KMS-11 (cell line): Measurements from ENCODE around the gene TMEM205.
A peak's percentile ranks its signal among the peaks of the same experiment; 100 is the strongest.

Experiments used
- H2AFZ ChIP-seq: fragments of 200-600 bp; sonication (generic); 2 replicates; pipeline ENCODE4 v1.6.1; 2016; ENCODE audit warnings: antibody characterized with exemption, mixed run types, low read depth
- H3K27ac ChIP-seq: fragments of 200-600 bp; sonication (generic); 2 replicates; pipeline ENCODE4 v1.6.1; 2016; ENCODE audit warnings: mild to moderate bottlenecking, mixed run types
- H3K27me3 ChIP-seq: fragments of 200-600 bp; sonication (generic); 2 replicates; pipeline ENCODE4 v1.6.1; 2017; ENCODE audit warnings: mild to moderate bottlenecking, low read depth, mixed run types, moderate library complexity; ENCODE audit not compliant: insufficient read depth
- H3K36me3 ChIP-seq: fragments of 200-600 bp; sonication (generic); 2 replicates; pipeline ENCODE4 v1.6.1; 2017; ENCODE audit warnings: mild to moderate bottlenecking, mixed run types; ENCODE audit not compliant: insufficient read depth
- H3K4me1 ChIP-seq: fragments of 200-600 bp; sonication (generic); 2 replicates; pipeline ENCODE4 v1.6.1; 2016; ENCODE audit warnings: mild to moderate bottlenecking, low read depth, mixed run types; ENCODE audit not compliant: poor library complexity, severe bottlenecking
- H3K4me2 ChIP-seq: fragments of 200-600 bp; sonication (generic); 2 replicates; pipeline ENCODE4 v1.7.0; 2016; ENCODE audit warnings: mild to moderate bottlenecking, mixed run types
- H3K4me3 ChIP-seq: fragments of 200-600 bp; sonication (generic); IDR thresholded peaks from 2 replicates; pipeline ENCODE4 v1.6.1; 2017; ENCODE audit warnings: low read depth, low read length, mixed read lengths; ENCODE audit not compliant: insufficient read depth
- H3K79me2 ChIP-seq: fragments of 200-600 bp; sonication (generic); 2 replicates; pipeline ENCODE4 v1.6.1; 2016; ENCODE audit warnings: low read depth, mixed run types; ENCODE audit not compliant: insufficient read depth
- H3K9ac ChIP-seq: fragments of 200-600 bp; sonication (generic); 2 replicates; pipeline ENCODE4 v1.6.1; 2016; ENCODE audit warnings: mild to moderate bottlenecking, mixed run types
- H4K20me1 ChIP-seq: fragments of 200-600 bp; sonication (generic); 2 replicates; pipeline ENCODE4 v1.6.1; 2016; ENCODE audit warnings: mild to moderate bottlenecking, mixed run types; ENCODE audit not compliant: insufficient read depth
- TF ChIP-seq, protein P1 (sequence below): fragments of 200-600 bp; sonication (generic); conservative IDR thresholded peaks from 2 replicates; pipeline ENCODE4 v1.6.1; 2017; ENCODE audit warnings: low read depth, mild to moderate bottlenecking, antibody characterized with exemption, low read length, moderate library complexity, mixed read lengths

TMEM205 gene

DNA sequence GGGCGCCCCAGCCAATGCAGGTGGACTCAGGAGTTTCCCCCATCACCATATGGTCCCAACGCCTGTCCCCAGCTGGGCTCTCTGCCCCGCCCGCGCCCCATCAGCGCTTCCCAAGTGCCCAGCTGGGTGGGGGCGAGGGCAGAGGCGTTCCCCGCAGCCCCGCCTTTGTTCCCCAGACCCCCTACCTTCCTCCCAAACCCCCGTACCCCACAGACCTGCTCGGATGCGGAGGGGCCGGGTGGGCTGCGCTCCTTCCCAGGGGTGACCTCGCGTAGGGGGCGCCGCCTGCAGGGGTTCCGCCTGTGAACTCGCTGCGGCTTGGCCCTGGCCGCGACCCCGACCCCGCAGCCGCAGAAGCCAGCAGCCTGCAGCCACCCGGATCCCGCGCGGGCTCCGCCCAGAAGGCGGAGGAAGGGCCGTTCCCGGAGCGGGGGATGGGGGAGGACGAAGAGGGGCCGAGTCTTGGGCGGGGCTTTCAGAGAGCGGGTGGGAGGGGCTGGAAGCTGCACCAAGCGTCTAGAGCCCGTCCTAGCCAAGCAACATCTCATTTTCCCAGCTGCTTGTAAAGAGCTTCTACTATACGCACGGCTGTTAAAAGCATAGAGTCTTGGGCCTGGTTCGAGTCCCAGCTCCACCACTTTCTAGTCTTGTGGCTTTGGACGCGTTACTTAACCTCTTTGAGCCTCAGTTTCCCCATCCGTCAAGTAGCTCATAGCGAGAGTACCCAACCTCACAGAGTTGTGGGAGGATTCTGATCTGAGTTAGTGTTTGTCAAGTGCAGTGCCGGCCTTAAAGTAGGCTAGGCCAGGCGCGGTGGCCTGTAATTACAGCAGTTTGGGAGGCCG is 6.6 kb downstream of the TMEM205 start, which contains the start of gene RAB3D:
Gene RAB3D, minus strand, starts transcription at position 404 of the 845 bp plus-strand sequence. CDS start 2,258 bp downstream, outside the sequence.
- H4K20me1 ChIP-seq: no peaks in the 10 kb centered on the region
- no peaks in the 10 kb centered on the region for H3K27me3 ChIP-seq
- H3K36me3 ChIP-seq: no peaks in the 10 kb centered on the region
- no peak within 1 kb of the TSS for H3K27ac ChIP-seq
- peak within 1 kb of the TSS; percentile 60 for H3K9ac ChIP-seq
- peaks cover 19% of the 10 kb centered on the region for H3K4me1 ChIP-seq
- no peak within 1 kb of the TSS for H3K4me3 ChIP-seq
- peak within 1 kb of the TSS; percentile 94 for H2AFZ ChIP-seq
- H3K79me2 ChIP-seq: no peaks in the 10 kb centered on the region
- H3K4me2 ChIP-seq: peak within 1 kb of the TSS; percentile 76
- TF ChIP-seq, protein P1, sequence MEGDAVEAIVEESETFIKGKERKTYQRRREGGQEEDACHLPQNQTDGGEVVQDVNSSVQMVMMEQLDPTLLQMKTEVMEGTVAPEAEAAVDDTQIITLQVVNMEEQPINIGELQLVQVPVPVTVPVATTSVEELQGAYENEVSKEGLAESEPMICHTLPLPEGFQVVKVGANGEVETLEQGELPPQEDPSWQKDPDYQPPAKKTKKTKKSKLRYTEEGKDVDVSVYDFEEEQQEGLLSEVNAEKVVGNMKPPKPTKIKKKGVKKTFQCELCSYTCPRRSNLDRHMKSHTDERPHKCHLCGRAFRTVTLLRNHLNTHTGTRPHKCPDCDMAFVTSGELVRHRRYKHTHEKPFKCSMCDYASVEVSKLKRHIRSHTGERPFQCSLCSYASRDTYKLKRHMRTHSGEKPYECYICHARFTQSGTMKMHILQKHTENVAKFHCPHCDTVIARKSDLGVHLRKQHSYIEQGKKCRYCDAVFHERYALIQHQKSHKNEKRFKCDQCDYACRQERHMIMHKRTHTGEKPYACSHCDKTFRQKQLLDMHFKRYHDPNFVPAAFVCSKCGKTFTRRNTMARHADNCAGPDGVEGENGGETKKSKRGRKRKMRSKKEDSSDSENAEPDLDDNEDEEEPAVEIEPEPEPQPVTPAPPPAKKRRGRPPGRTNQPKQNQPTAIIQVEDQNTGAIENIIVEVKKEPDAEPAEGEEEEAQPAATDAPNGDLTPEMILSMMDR: no peak

DNA sequence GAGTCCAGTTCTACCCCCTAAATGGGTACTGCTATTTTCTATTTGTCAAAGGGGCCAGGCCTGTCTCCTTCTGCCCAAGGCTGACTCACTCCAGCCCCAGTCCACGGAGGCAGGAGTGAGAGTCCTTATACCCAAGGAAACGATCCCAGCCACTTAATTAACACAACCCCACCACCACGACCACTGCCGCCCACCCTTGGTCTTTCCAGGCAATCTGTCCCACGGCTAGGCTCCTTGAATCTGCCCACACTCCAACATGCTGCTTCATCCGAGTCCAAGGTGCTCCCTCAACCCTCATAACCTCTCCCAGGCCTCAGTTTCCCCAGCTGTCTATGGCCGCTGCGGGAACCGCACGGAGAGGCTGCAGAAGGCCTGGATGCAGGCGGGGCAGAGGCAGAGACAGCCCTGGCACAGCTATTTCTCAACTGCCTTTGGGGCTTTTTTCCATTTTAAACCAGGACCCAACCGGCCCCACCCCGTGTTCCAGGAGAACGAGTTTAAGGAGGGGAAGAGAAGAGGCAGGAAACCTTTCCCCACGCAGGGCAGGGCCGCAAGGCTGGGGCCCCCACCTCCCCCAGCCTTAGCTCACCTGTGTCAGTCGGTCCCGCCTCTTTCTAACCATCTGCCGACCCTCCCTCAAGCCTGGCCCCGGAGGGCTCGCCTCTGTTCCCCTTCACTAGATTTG is 7.4 kb downstream of the TMEM205 start:
- H4K20me1 ChIP-seq: no peaks in the 10 kb centered on the region
- peak overlapping the region; percentile 94 for H2AFZ ChIP-seq
- H3K27me3 ChIP-seq: no peaks in the 10 kb centered on the region
- TF ChIP-seq, protein P1: no peak
- H3K27ac ChIP-seq: no peak overlapping the region
- H3K4me1 ChIP-seq: peaks cover 11% of the 10 kb centered on the region
- no peaks in the 10 kb centered on the region for H3K79me2 ChIP-seq
- H3K4me3 ChIP-seq: no peak overlapping the region
- H3K4me2 ChIP-seq: peak overlapping the region; percentile 76
- H3K36me3 ChIP-seq: no peaks in the 10 kb centered on the region
- H3K9ac ChIP-seq: peak overlapping the region; percentile 60; the same call in 1 of the 2 replicates

DNA sequence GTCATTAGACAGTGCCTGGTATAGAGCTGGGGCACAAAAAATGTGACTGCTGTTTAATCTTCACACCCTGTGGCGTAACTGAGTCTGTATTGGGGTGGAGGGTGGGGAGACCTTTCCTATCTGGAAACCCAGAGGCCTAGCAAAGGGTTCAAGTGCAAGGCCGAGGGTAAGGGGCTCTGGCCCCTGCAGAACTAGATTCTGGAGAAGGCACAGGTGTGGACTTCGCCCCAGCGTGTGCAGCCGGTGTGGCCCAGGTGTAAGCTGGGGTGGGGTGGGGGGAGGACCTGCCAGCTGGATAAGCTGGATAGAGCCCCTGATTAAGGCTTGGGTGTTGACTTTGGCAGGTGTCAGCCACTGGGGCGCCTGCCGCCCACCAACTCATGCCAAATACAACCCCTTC is 7.9 kb downstream of the TMEM205 start:
- H3K27me3 ChIP-seq: no peaks in the 10 kb centered on the region
- H3K4me2 ChIP-seq: no peak overlapping the region
- H3K36me3 ChIP-seq: no peaks in the 10 kb centered on the region
- peaks cover 9% of the 10 kb centered on the region for H3K4me1 ChIP-seq
- no peak overlapping the region for H3K4me3 ChIP-seq
- TF ChIP-seq, protein P1: no peak
- H4K20me1 ChIP-seq: no peaks in the 10 kb centered on the region
- H3K27ac ChIP-seq: no peak overlapping the region
- no peak overlapping the region for H2AFZ ChIP-seq
- H3K79me2 ChIP-seq: no peaks in the 10 kb centered on the region
- H3K9ac ChIP-seq: no peak overlapping the region

DNA sequence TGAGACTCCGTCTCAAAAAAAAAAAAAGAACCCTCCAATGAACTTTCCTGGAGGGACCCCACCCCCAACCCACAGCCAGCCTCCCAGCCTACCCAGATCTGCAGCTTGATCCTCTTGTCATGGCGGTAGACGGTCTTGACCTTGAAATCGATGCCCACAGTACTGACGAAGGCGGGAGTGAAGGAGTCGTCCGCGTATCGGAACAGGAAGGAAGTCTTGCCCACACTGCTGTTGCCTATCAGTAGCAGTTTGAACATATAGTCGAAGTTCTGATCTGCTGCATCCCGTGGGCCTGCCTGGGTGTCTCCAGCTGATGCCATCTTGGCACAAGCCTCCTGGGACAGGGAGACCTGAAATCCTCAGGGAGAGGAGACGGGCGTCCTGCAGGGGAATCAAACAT is 9.0 kb downstream of the TMEM205 start:
- H3K9ac ChIP-seq: no peak overlapping the region
- peaks cover 9% of the 10 kb centered on the region for H3K4me1 ChIP-seq
- H2AFZ ChIP-seq: no peak overlapping the region
- H3K79me2 ChIP-seq: no peaks in the 10 kb centered on the region
- TF ChIP-seq, protein P1: no peak
- H3K4me2 ChIP-seq: no peak overlapping the region
- no peaks in the 10 kb centered on the region for H3K36me3 ChIP-seq
- no peak overlapping the region for H3K27ac ChIP-seq
- H3K27me3 ChIP-seq: no peaks in the 10 kb centered on the region
- H4K20me1 ChIP-seq: no peaks in the 10 kb centered on the region
- H3K4me3 ChIP-seq: no peak overlapping the region
